OCI-M1 (cell line): Measurements from ENCODE around the gene EMSY.

Source experiments
- DNase-seq: peaks from one replicate; lab custom pipeline; 2025; lab: John Stamatoyannopoulos, UW

The EMSY gene

GRCh38 chr11:76523786-76524436 is 79.1 kb downstream of the EMSY start:
- DNase-seq: no peak

GRCh38 chr11:76524461-76524860 is 79.6 kb downstream of the EMSY start:
- peak; percentile 53 for DNase-seq

- no peak for DNase-seq
These were observed 80.1 kb downstream of the EMSY start for GRCh38 chr11:76524919-76525318.

- DNase-seq: no peak
These were observed 82.1 kb downstream of the EMSY start for GRCh38 chr11:76526878-76527277.

GRCh38 chr11:76542436-76542835 is 97.6 kb downstream of the EMSY start:
- no peak for DNase-seq

- DNase-seq: no peak
These were observed 98.3 kb downstream of the EMSY start for GRCh38 chr11:76543006-76543703.

- DNase-seq: no peak
These were observed 106.0 kb downstream of the EMSY start for GRCh38 chr11:76550781-76551180.

- peak; percentile 52 for DNase-seq
These were observed 106.6 kb downstream of the EMSY start for GRCh38 chr11:76551400-76551799.

GRCh38 chr11:76552987-76553386 is 108.2 kb downstream of the EMSY start:
- no peak for DNase-seq

GRCh38 chr11:76553554-76554476 is 109.0 kb downstream of the EMSY start:
- DNase-seq: no peak

GRCh38 chr11:76554767-76555166 is 109.9 kb downstream of the EMSY start:
- no peak for DNase-seq

- no peak for DNase-seq
These were observed 112.6 kb downstream of the EMSY start for GRCh38 chr11:76557466-76557865.

- no peak for DNase-seq
These were observed 113.7 kb downstream of the EMSY start for GRCh38 chr11:76558473-76558872.

- DNase-seq: no peak
These were observed 114.1 kb downstream of the EMSY start for GRCh38 chr11:76558891-76559290.

GRCh38 chr11:76559346-76559745 is 114.5 kb downstream of the EMSY start:
- DNase-seq: no peak

- DNase-seq: no peak
These were observed 115.4 kb downstream of the EMSY start for GRCh38 chr11:76560219-76560618.

GRCh38 chr11:76561245-76561644 is 116.4 kb downstream of the EMSY start:
- DNase-seq: no peak

- no peak for DNase-seq
These were observed 117.7 kb downstream of the EMSY start for GRCh38 chr11:76562541-76562940.

- DNase-seq: peak; percentile 76
These were observed 119.5 kb downstream of the EMSY start for GRCh38 chr11:76564364-76564763.

GRCh38 chr11:76566811-76567210 is 122.0 kb downstream of the EMSY start:
- no peak for DNase-seq

- DNase-seq: no peak
These were observed 122.4 kb downstream of the EMSY start for GRCh38 chr11:76567261-76567660.

- DNase-seq: no peak
These were observed 123.3 kb downstream of the EMSY start for GRCh38 chr11:76568139-76568538.

GRCh38 chr11:76568621-76569020 is 123.8 kb downstream of the EMSY start:
- DNase-seq: no peak
